ENCODE data around the gene SLC4A7. TPM values are rescaled to one million over a fixed set of nuclear protein-coding genes. Genes with fewer than 3 reads are reported as not detected.

SLC4A7 gene
- total and polyA plus RNA-seq, 9 of the 15 experiments (the other 6 are each of a cell fraction or from before 2014, with no cell fraction given): 1.7 to 13.6 (median 8.0) TPM

- no peak for TF ChIP-seq RNF2 (IDR thresholded peaks at IDR 0.05)
These were observed 60.7 kb downstream of the SLC4A7 start (continued) for GRCh38 chr3:27423463-27423862.

DNA sequence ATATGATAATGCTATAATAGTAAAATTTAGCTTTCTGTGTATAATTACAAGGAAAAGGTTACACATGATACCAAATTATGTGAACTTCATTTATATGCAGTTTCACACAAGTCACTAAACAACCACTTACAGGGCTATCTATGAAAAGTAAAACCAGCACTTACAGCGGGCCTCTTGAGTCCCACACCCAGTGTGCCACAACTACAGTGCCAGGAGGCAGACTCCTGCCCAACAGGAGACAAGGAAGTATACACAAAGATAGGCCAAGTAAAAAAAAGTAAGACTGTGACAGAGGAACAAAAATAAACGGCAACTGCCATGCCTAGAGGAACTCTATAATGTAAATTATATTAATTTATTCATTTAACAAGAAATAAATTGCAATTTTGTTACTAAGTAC lies 61.6 kb downstream of the SLC4A7 start:
- ChIA-PET CTCF (ENCODE audit: low intra/inter-chr PET ratio) (no interaction called here), POLR2A (no interaction called here)
- no TSS peak for BruUV-seq (replicated peaks)
- no peak overlapping the region for H3K4me3 ChIP-seq
- no peak overlapping the region for H3K27ac ChIP-seq (ENCODE audit: extremely low read depth, low read depth, low read length)
- H3K4me1 ChIP-seq (replicated peaks in 1 of 2; ENCODE audit: control insufficient read depth in 2 of 2, insufficient read depth in 2 of 2, low read length in 2 of 2): no peaks in the 10 kb centered on the region
- intact Hi-C loops (cut with micrococcal nuclease) (no loop called here), in situ Hi-C loops (cut with MboI) (no loop called here)
- H4K20me1 ChIP-seq (replicated peaks; ENCODE audit: control insufficient read depth, insufficient read depth, low read length): no peaks in the 10 kb centered on the region
- WGBS (ENCODE audit: insufficient coverage, low coverage, missing lambda C conversion rate): 33% methylated on average over 2 of the region's 2 CpGs
- H3K9ac ChIP-seq (ENCODE audit: insufficient read depth in 1 of 2, low read depth in 2 of 2, low read length in 2 of 2): no peak overlapping the region
- DNase-seq (ENCODE audit: extremely low read depth in 1 of 4, low spot score in 3 of 4) (no peak), ATAC-seq (no peak), FAIRE-seq (no peak)
- no peak for TF ChIP-seq ZNF347 (CRISPR knock-in tag; IDR thresholded peaks at IDR 0.05; ENCODE audit: low read depth)
- TF ChIP-seq E2F6 (IDR thresholded peaks at IDR 0.05; ENCODE audit: borderline replicate concordance in 1 of 2, extremely low read depth in 1 of 2, insufficient read depth in 1 of 2, insufficient read length in 1 of 2, low read depth in 1 of 2, low read length in 1 of 2, poor library complexity in 1 of 2, severe bottlenecking in 1 of 2): no peak
- TF ChIP-seq ZNF324 (CRISPR knock-in tag; IDR thresholded peaks at IDR 0.05): no peak
- TF ChIP-seq SUPT5H (IDR thresholded peaks at IDR 0.05): no peak
- no peak overlapping the region for H3K4me2 ChIP-seq (ENCODE audit: insufficient read depth, low read length)
- no peaks in the 10 kb centered on the region for H3K27me3 ChIP-seq (ENCODE audit: control insufficient read depth in 2 of 2, insufficient read depth in 2 of 2, low read length in 2 of 2)
- no peaks in the 10 kb centered on the region for H3K9me1 ChIP-seq (ENCODE audit: control insufficient read depth, insufficient read depth, low read length)
- H3K36me3 ChIP-seq (ENCODE audit: control insufficient read depth, insufficient read depth, low read length): no peaks in the 10 kb centered on the region
- H2AFZ ChIP-seq (ENCODE audit: low read depth, low read length): no peak overlapping the region
- no peaks in the 10 kb centered on the region for H3K79me2 ChIP-seq (ENCODE audit: control insufficient read depth, insufficient read depth, low read length)
- no peaks in the 10 kb centered on the region for H3K9me3 ChIP-seq (replicated peaks; ENCODE audit: control insufficient read depth, insufficient read depth, low read depth, low read length)
